Mammary epithelial cell (primary cell): ENCODE data around the gene KCNIP3.
"Not testable (repeated sequence)": the region's sequence is repeated elsewhere in the genome, so short reads cannot be mapped to it uniquely, and the experiment has no call there.

ENCODE experiments used
- CTCF ChIP-seq, 2 donors: IDR thresholded peaks in 1 of 2; conservative IDR thresholded peaks in 1 of 2; 2 replicates each; pipeline ENCODE4 v1.5.1; 2011 to 2012; ENCODE audit warnings: inconsistent platforms in 2 of 2, low read length in 2 of 2, mild to moderate bottlenecking in 2 of 2, control low read depth in 1 of 2, low read depth in 1 of 2; ENCODE audit not compliant: insufficient read depth in 1 of 2; ENCODE audit errors: extremely low read depth in 1 of 2
- EZH2 ChIP-seq: IDR thresholded peaks from 2 replicates; pipeline ENCODE4 v1.6.1; 2012; ENCODE audit warnings: low read length, inconsistent platforms, borderline replicate concordance

- not testable (repeated sequence) for TF ChIP-seq CTCF (conservative IDR thresholded peaks at IDR 0.05 in 1 of 2, IDR thresholded peaks at IDR 0.05 in 1 of 2; ENCODE audit: extremely low read depth in 1 of 2, insufficient read depth in 1 of 2, low read depth in 1 of 2, low read length in 2 of 2); EZH2
Observed at GRCh38 chr2:95434507-95435076, 137.4 kb downstream of the KCNIP3 start.
